Stimulated activated CD8-positive, alpha-beta memory T cell treated with anti-CD3 and anti-CD28 coated beads, Interleukin-12 subunit alpha, Interleukin-12 subunit beta, amount 100 ng/mL, for 1 hour (primary cell): ENCODE measurements around the gene TMEM181.
"Not testable (repeated sequence)": the region's sequence is repeated elsewhere in the genome, so short reads cannot be mapped to it uniquely, and the experiment has no call there.

Experiments
- DNase-seq: peaks from one replicate; pipeline ENCODE4 v3.0.0-alpha.2; 2020; ENCODE audit warnings: low read depth

The TMEM181 gene

GRCh38 chr6:158638324-158638854 lies 78.5 kb downstream of the TMEM181 start:
- no peak for DNase-seq

GRCh38 chr6:158639056-158639455 lies 79.2 kb downstream of the TMEM181 start:
- no peak for DNase-seq

GRCh38 chr6:158640519-158640918 lies 80.6 kb downstream of the TMEM181 start:
- no peak for DNase-seq

DNA sequence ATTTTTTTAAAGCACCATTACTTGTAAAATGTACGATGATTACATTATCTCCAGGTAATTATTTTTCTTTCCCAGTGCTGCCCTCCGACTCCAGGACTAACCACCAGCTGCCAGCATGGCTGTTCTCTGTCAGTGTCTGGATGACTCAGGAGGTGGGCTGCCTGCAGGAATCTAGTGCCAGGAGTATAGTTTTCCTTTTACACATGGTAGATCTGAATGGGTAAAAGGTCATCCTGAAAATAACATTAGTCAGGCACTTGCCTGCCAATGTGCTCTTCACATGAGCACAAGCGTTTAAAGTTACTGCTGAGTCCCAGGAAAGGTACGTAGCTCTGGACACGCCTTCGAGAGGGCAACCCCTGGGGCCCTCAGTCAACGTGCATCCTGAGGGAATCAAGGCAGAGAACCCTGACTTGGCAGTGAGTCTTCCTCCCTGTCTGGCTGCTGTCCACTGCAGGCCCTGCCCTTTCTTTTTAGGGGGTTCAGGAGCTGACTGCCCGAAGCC lies 82.3 kb downstream of the TMEM181 start:
- DNase-seq: no peak

DNA sequence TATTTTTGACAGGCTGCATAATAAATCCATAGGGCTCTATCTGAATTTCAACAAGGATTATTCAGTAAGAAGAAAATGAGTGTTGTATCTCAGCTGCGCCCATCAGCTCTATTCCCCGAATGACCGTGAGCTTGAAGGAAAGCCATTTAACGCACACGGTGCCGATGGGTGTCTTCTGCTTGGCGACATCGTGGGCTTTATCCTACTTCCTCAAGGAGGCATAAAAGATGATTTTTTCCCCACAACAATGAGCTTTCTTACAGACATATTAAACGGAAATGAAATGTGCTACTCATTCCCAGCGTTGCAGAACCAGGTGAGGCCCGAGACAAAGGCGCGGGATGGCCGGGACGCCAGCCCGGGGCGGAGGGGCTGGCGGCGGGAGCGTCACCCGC lies 83.9 kb downstream of the TMEM181 start:
- DNase-seq: no peak

GRCh38 chr6:158644231-158645063 lies 84.6 kb downstream of the TMEM181 start, which contains the start of gene DYNLT1:
DYNLT1 (minus strand) TSS chr6:158644743; CDS start chr6:158644708, 35 bp downstream.
- peak; percentile 78 for DNase-seq

DNA sequence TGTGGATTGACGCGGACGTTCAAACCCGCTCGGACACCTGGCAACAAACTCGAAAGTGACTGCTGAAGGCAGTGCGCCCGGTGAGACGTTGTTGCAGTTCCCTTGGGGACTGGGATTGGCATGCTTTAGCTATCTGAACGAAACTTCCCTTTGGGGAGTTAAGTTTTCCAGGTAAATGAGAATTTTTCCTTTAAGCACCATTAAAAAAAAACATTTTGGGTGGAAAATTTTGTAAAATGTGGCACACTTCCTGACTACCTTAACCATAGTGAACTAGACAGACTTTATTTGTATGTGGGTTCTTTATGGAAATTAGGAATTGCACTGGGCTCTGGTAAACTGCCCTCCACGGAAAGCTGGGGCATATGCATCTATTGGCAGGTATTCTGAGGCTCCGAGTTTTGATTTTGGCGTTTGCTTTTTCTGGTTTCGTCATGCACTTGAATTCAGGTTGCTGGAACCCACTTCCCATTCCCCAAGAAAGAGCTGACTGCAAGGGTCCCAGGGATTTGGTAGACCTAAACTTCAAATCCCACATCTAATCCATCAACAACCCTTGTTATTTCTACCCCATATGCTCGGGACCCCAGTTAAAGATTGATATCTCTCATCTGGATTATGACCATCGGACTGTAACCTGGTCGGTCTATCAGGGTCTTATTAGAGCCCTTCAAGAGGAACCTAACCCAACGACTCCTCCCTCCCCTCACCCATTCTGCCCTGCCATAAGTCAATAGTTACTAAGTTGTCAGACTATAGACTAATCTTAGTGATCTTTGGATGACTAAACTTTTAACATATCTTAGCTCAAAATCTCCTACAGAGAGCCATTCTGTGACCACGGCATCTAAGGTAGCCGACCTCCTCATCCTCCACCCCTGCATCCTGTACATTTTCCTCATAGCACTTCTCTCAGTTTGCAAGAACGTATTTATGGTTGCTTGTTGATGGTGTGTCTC lies 85.5 kb downstream of the TMEM181 start:
- DNase-seq: no peak

DNA sequence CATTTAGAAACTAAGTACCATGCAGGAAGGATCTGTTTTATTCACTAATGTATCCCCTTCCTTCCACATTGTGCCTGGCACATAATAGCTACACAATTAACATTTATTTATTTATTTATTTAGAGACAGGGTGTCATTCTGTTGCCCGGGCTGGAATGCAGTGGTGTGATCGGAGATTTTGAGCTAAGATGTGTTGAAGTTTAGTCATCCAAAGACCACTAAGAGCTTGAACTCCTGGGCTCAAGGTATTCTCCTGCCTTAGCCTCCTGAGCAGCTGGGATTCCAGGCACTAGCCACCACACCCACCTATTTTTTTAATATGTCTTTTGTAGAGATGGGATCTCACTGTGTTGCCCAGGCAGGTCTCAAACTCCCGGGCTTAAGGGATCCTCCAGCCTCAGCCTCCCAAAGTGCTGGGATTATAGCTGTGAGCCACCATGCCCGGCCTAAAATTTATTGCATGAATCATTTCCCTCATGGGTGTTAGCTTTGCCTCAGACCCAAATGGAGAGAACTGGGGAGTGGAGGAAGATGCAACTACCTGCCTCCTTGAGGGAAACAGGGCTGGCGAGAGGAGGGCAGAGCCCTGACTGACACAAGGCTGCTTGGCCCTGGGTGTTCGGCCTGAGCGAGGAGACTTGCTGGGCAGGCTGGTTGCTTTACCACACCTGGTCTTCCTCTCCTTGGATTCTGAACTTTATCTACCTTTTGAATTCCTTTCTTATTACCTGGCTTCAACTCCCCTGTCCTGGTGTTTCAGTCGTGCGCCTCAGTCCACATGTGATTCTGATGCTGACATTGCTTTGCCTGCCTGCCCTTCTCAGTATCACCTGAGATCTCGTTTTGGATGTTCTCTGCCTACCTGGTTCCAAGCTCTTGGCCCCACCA lies 86.4 kb downstream of the TMEM181 start:
- DNase-seq: no peak

- DNase-seq: no peak
Observed at GRCh38 chr6:158647501-158647900, 87.6 kb downstream of the TMEM181 start.

DNA sequence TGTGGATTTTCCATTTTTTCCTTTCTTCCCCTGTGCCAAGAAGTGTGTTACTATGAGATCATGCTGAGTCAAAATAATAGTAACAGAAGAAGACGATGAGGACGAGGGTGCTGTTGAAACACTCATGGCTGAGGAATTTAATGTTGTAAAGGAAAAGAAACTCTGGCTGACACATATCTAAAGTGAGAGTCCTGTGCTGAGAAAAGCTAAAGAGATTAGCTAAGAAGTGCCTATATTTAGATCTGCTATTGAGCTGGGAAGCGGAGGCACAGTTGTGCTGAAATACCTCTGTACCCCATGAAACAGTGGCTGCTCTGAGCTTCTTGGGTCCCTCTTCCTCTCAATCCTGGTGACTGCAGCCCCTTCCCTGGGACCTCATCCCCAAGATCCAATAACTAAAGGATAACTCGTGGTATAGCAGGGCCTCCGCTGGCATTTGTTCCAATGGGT lies 88.8 kb downstream of the TMEM181 start:
- DNase-seq: no peak

DNA sequence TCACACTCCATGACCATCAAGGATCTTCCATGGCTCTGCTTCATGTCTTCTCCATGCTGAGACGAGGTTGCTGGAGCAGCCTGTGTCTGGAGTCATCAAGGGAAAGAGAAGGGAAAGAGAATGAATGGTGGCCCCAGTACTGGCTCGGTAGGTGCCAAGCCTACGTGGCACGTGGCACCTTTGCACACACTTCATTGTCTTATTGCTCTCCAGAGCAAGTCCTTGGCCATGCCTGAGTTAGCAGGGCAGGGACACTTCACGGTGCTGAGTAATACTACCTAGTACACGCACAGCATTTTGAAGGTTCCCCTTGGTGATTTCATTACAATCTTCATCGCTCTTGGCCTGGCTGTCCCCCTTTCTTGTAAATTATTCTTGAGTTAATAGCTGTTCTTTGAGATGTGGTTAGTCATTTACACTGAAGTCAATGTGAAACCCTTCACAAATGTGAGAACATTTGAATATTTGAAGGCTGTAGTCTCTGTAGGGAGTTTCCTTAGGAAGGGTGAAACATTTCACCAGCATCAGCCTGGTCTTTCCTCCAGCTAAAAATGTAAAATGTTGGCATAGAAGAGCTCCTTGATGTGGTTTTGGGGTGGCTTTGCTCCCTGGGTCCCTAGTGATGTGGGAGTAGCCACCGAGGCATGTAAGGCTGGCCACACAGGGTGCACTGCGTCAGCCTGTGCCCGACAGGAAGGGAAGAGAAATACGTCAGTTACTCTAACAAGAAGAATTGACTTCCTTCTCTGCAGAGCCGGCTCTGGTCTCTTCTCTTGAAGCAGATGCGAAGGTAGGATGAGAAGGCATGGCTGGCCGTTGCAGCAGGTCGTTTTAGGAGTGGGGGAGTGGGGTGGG lies 89.6 kb downstream of the TMEM181 start, which contains the start of gene SYTL3:
Gene SYTL3, plus strand, starts transcription at position 766 of the 855 bp plus-strand sequence. CDS start 13,215 bp downstream, outside the sequence.
- peak; percentile 45 for DNase-seq

- not testable (repeated sequence) for DNase-seq
Observed at GRCh38 chr6:158651981-158652737, 92.3 kb downstream of the TMEM181 start.

- peak; percentile 76 for DNase-seq
Observed at GRCh38 chr6:158653577-158654354, 93.9 kb downstream of the TMEM181 start.

DNA sequence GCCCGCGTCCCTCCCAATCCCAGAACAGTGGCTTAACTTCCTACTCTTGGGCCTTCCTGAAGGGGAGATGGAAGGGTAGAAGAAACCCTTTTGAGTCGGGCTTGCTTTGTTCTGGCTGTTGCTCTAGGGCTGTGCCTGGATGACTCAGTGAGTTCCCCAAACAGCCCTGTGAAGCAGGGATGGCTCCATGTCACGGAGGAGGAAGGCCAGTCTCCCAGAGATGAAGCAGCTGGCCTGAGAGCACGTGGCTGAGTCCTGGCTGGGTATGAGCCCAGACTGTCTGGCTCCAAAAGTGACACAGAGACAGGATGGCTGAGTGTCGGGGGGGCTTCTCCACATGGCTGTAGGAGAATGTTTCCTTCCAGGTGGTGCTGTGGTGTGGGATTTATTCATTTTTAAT lies 94.6 kb downstream of the TMEM181 start:
- DNase-seq: no peak

- DNase-seq: no peak
Observed at GRCh38 chr6:158654960-158655489, 95.1 kb downstream of the TMEM181 start.

DNA sequence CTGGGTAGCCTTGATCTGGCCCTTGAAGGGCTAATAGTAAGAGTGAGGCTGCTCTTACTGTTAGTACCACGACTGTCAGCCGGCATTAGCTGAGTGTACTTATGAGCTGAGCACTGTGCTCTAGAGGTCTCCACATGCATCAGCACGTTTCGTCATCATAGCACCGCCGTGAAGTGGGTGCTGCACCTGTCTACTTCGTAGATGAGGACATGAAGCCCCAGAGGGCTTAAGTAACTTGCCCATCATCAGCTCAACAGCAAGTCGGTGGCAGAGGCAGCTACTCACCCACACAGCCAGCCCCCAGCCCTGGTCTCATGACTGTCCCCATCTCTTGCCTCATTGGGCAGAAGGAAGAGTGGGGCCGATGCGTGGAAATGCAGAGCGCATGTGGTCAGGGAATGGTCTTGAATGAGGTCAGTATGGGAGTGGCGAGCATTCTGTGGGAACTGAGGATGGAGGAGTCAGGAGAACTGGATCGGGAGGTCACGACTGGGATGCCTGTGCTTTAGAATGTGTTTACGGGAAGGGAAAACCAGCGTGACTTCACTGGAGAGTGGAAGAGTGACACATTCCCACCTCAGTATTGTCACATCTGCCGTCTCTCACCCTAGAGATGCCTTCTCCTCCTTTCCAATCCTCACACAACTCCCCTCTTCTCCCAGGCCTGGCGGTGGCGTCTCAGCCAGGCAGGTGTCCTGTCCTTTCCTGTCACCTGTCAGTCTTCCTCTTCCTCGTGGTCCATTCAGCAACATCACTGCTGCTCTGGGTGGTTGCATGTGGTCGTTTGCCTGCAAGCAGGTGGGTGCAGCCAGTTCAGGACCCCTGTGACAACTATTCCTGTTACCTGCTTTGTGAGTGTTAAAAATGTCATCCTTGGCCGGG lies 95.9 kb downstream of the TMEM181 start:
- no peak for DNase-seq

- DNase-seq: not testable (repeated sequence)
Observed at GRCh38 chr6:158656986-158657385, 97.1 kb downstream of the TMEM181 start.
